K562 (cell line): ENCODE data around the gene THYN1. TPM values are rescaled to one million over a fixed set of nuclear protein-coding genes. Genes with fewer than 3 reads are reported as not detected.

ENCODE experiments used
- ASH1L ChIP-seq: fragments of 450-650 bp; IDR thresholded peaks from 2 replicates; pipeline ENCODE4 v1.6.1; 2018; ENCODE audit warnings: borderline replicate concordance, mild to moderate bottlenecking, low read depth; ENCODE audit not compliant: partially characterized antibody
- HDAC3 ChIP-seq: fragments of 450-650 bp; IDR thresholded peaks from 2 replicates; pipeline ENCODE4 v1.6.1; 2018; ENCODE audit warnings: borderline replicate concordance, mild to moderate bottlenecking, moderate library complexity; ENCODE audit not compliant: partially characterized antibody
- L3MBTL2 ChIP-seq: fragments of 450-650 bp; IDR thresholded peaks from 2 replicates; pipeline ENCODE4 v1.6.1; 2016; ENCODE audit warnings: mild to moderate bottlenecking, moderate library complexity
- MED1 ChIP-seq: sonication (generic); formaldehyde crosslinking; IDR thresholded peaks from 2 replicates; pipeline ENCODE4 v1.8.1; 2023; ENCODE audit warnings: missing genetic modification reagents, borderline replicate concordance
- MTA1 ChIP-seq: fragments of 450-650 bp; IDR thresholded peaks from 2 replicates; pipeline ENCODE4 v1.6.1; 2017; ENCODE audit warnings: borderline replicate concordance
- NR4A1 ChIP-seq, 2 experiments: fragments of 250-450 bp in 1 of 2; fragments of 450-650 bp in 1 of 2; sonication (Bioruptor Pico) in 1 of 2; IDR thresholded peaks; 2 replicates each; pipeline versions ENCODE4 v1.4.0 to v1.6.1; 2016 to 2020; ENCODE audit warnings: mild to moderate bottlenecking in 2 of 2, missing compliant biosample characterization in 1 of 2, missing genetic modification characterization in 1 of 2, moderate library complexity in 1 of 2
- RBM25 ChIP-seq: fragments of 200-400 bp; formaldehyde crosslinking; IDR thresholded peaks from 2 replicates; pipeline ENCODE4 v1.6.1; 2018; ENCODE audit warnings: low read length, low read depth, moderate library complexity; ENCODE audit not compliant: severe bottlenecking
- SMARCA4 ChIP-seq: fragments of 450-650 bp; IDR thresholded peaks from 2 replicates; pipeline ENCODE4 v1.6.1; 2016
- SREBF2 ChIP-seq: sonication (generic); formaldehyde crosslinking; IDR thresholded peaks from 2 replicates; pipeline ENCODE4 v1.4.0; 2020; ENCODE audit warnings: mild to moderate bottlenecking, missing genetic modification reagents
- TAL1 ChIP-seq: fragments of 450-650 bp; IDR thresholded peaks from 2 replicates; pipeline ENCODE4 v1.6.1; 2016; ENCODE audit warnings: mild to moderate bottlenecking
- TFAM ChIP-seq: fragments of 250-450 bp; sonication (Bioruptor Pico); conservative IDR thresholded peaks from 2 replicates; pipeline ENCODE4 v1.5.0; 2021; ENCODE audit warnings: mild to moderate bottlenecking, moderate library complexity
- THRAP3 ChIP-seq: fragments of 450-650 bp; IDR thresholded peaks from 2 replicates; pipeline ENCODE4 v1.6.1; 2016; ENCODE audit warnings: mild to moderate bottlenecking, inconsistent platforms, borderline replicate concordance
- XRCC3 ChIP-seq: fragments of 450-650 bp; IDR thresholded peaks from 2 replicates; pipeline ENCODE4 v1.6.1; 2017; ENCODE audit warnings: mild to moderate bottlenecking, moderate library complexity
- ZNF217 ChIP-seq: sonication (generic); formaldehyde crosslinking; IDR thresholded peaks from 2 replicates; pipeline ENCODE4 v1.8.0; 2022; ENCODE audit warnings: mild to moderate bottlenecking, missing genetic modification reagents
- ZNF324 ChIP-seq: fragments of 250-450 bp; sonication (Bioruptor Pico); IDR thresholded peaks from 2 replicates; pipeline ENCODE4 v1.4.0; 2020; ENCODE audit warnings: mild to moderate bottlenecking
- ZNF347 ChIP-seq: fragments of 450-650 bp; formaldehyde crosslinking; IDR thresholded peaks from 2 replicates; pipeline ENCODE4 v1.4.0; 2020; ENCODE audit warnings: low read depth, mild to moderate bottlenecking, moderate library complexity
- ZNF398 ChIP-seq: fragments of 250-450 bp; sonication (Bioruptor Pico); IDR thresholded peaks from 2 replicates; pipeline ENCODE4 v1.8.0; 2021; ENCODE audit warnings: moderate library complexity, mild to moderate bottlenecking, inconsistent platforms
- ZNF778 ChIP-seq: fragments of 450-650 bp; formaldehyde crosslinking; IDR thresholded peaks from 2 replicates; pipeline ENCODE4 v1.4.0; 2020; ENCODE audit warnings: mild to moderate bottlenecking, moderate library complexity
- polyA plus RNA-seq, 8 experiments: library from polyadenylated mRNA; depleted of rRNA in 4 of 8; stranded (reverse) in 5 of 8; unstranded in 3 of 8; fragments of >200 nt; fragmentation: Nextera tagmentation in 2 of 8; fragmentation: Illumina TruSeq in 1 of 8; extraction: Ambion mirVana in 2 of 8; extraction: Trizol in 1 of 8; gene quantifications; 2 replicates each; pipeline versions ENCODE4 v1.2.1 to v1.2.3, GENCODE V29; 2011 to 2014; ENCODE audit warnings: inconsistent platforms in 1 of 8, missing spikeins in 1 of 8
- total RNA-seq, 7 experiments: library from RNA; depleted of rRNA in 6 of 7; stranded (reverse); fragments of >200 nt in 6 of 7; fragmentation: Illumina TruSeq in 2 of 7; extraction: Trizol in 2 of 7; gene quantifications; 2 replicates each; pipeline versions ENCODE4 v1.2.1 to v1.2.3, GENCODE V29; 2011 to 2021; ENCODE audit warnings: low replicate concordance in 1 of 7
- TF ChIP-seq, protein P1 (sequence below): fragments of 450-650 bp; formaldehyde crosslinking; IDR thresholded peaks from 2 replicates; pipeline ENCODE4 v1.4.0; 2020; ENCODE audit warnings: mild to moderate bottlenecking

Gene THYN1
- total and polyA plus RNA-seq, 9 of the 15 experiments (the other 6 are each of a cell fraction or from before 2014, with no cell fraction given): 54.9 to 279 (median 104) TPM

DNA sequence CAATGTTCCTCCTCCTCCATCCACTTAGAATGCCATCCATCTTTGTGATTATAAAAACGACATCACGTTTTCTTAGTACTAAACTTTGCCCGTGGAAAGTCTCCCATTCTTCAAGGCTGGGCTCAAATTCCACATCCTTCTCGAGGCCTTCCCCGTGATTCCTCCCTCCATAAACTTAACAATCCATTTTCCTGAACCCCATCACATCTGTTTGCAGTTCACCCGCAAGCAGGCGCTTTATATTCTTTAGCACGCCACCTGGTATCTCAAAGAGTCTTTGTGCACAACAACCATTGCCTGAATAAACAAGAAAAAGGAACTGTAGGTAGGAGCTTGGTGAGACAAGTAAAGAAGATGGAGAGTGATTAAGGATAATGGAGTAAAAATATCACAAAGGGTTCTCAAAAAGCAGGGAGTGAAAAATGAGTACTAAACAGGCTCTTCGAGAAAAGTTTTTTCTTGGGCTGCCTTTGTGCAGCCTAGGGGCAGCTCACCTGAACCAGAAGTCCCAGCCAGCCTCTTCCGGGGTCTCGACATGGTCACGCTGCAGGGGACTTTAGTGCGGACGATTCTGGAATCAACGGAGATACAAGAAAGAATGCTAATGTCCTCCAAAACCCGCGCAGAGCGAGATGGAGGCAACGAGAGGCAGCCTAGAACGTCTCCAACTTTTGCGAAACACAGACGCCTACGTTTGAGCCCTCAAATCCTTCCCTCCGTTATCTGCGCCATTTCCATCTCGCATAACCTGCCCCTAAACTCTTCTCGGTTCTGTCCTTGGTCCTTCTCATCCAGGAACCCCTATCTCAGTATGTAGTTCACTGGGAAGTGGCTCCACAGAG is 585 bp downstream of the THYN1 start (continued):
- no peak for TF ChIP-seq ZNF398 (CRISPR knock-in tag)
- no peak for TF ChIP-seq ZNF217
- no peak for TF ChIP-seq ASH1L
- TF ChIP-seq TAL1: no peak
- TF ChIP-seq THRAP3: no peak
- TF ChIP-seq NR4A1 (CRISPR knock-in tag; IDR thresholded peaks at IDR 0.05): no peak
- no peak for TF ChIP-seq NR4A1 (tag; IDR thresholded peaks at IDR 0.05)
- TF ChIP-seq MTA1: 0 out of 2 replicates have a peak, but pooled peaks have one; percentile 12
- TF ChIP-seq TFAM (CRISPR knock-in tag): no peak
- TF ChIP-seq SMARCA4: peak; percentile 24; the same call in 1 of the 2 replicates
- no peak for TF ChIP-seq L3MBTL2
- no peak for TF ChIP-seq XRCC3
- TF ChIP-seq ZNF324 (CRISPR knock-in tag): no peak
- TF ChIP-seq, protein P1, sequence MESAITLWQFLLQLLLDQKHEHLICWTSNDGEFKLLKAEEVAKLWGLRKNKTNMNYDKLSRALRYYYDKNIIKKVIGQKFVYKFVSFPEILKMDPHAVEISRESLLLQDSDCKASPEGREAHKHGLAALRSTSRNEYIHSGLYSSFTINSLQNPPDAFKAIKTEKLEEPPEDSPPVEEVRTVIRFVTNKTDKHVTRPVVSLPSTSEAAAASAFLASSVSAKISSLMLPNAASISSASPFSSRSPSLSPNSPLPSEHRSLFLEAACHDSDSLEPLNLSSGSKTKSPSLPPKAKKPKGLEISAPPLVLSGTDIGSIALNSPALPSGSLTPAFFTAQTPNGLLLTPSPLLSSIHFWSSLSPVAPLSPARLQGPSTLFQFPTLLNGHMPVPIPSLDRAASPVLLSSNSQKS (CRISPR knock-in tag): no peak
- no peak for TF ChIP-seq MED1 (CRISPR knock-in tag)
- no peak for TF ChIP-seq RBM25
- no peak for TF ChIP-seq ZNF347 (CRISPR knock-in tag)
- no peak for TF ChIP-seq ZNF778 (CRISPR knock-in tag)
- no peak for TF ChIP-seq HDAC3
- no peak for TF ChIP-seq SREBF2 (CRISPR knock-in tag)
